Spleen (tissue), 11 donors: ENCODE results near the gene NPHP3. TPM values are rescaled to one million over a fixed set of nuclear protein-coding genes. Genes with fewer than 3 reads are reported as not detected.

Experiments used
- DNase-seq: peaks from one replicate; pipeline ENCODE4 v3.0.0-alpha.2; 2020
- H3K27ac ChIP-seq, 8 donors: fragments of 200-600 bp; sonication (generic) in 7 of 8; 1 replicate in 4 of 8; 2 replicates in 4 of 8; pipeline versions ENCODE4 v1.5.0 to v1.8.0; 2016 to 2021; ENCODE audit warnings: inconsistent platforms in 4 of 8, mild to moderate bottlenecking in 4 of 8, moderate library complexity in 1 of 8
- H3K27me3 ChIP-seq, 7 donors: fragments of 200-600 bp; sonication (generic) in 6 of 7; replicated peaks in 1 of 7; 1 replicate in 4 of 7; 2 replicates in 3 of 7; pipeline versions ENCODE4 v1.5.0 to v1.8.0; 2016 to 2021; ENCODE audit warnings: inconsistent platforms in 3 of 7, mild to moderate bottlenecking in 1 of 7
- H3K36me3 ChIP-seq, 6 donors: fragments of 200-600 bp; sonication (generic) in 5 of 6; 1 replicate in 4 of 6; 2 replicates in 2 of 6; pipeline versions ENCODE4 v1.5.0 to v1.8.0; 2016 to 2021; ENCODE audit warnings: inconsistent platforms in 2 of 6
- H3K4me1 ChIP-seq, 6 donors: fragments of 200-600 bp; sonication (generic) in 5 of 6; 1 replicate in 3 of 6; 2 replicates in 3 of 6; pipeline versions ENCODE4 v1.5.0 to v1.8.0; 2016 to 2021; ENCODE audit warnings: inconsistent platforms in 3 of 6
- H3K4me3 ChIP-seq, 8 donors: fragments of 200-600 bp; sonication (generic) in 7 of 8; 1 replicate in 4 of 8; 2 replicates in 4 of 8; pipeline versions ENCODE4 v1.5.0 to v1.8.0; 2016 to 2021; ENCODE audit warnings: inconsistent platforms in 4 of 8, mild to moderate bottlenecking in 4 of 8, moderate library complexity in 2 of 8
- H3K9me3 ChIP-seq, 8 donors: fragments of 200-600 bp; sonication (generic) in 7 of 8; 1 replicate in 4 of 8; 2 replicates in 4 of 8; pipeline versions ENCODE4 v1.5.0 to v1.8.0; 2016 to 2021; ENCODE audit warnings: inconsistent platforms in 4 of 8
- POLR2A ChIP-seq, 3 donors: fragments of 450-650 bp; IDR thresholded peaks; one replicate each; pipeline ENCODE4 v1.5.1; 2017; ENCODE audit warnings: antibody characterized with exemption in 3 of 3, mild to moderate bottlenecking in 1 of 3
- POLR2AphosphoS5 ChIP-seq, 3 donors: sonication (generic); formaldehyde crosslinking; IDR thresholded peaks; one replicate each; pipeline ENCODE4 v1.5.1; 2017; ENCODE audit warnings: antibody characterized with exemption in 3 of 3
- WGBS, 5 donors: extraction: QIAGEN DNeasy Blood & Tissue Kit in 3 of 5; methylation state at CpG; one replicate each; pipeline versions ENCODE4 v1.1.5 to v1.1.7; 2013 to 2018; 5-methylcytosine and 5-hydroxymethylcytosine counted together
- intact Hi-C: fragments of 100-400 bp; cut with DNase I; formaldehyde crosslinking; loops from one replicate; pipeline ENCODE4 v1.15.0; 2023; ENCODE audit warnings: low total_unique reads
- polyA plus RNA-seq, 3 donors: library from polyadenylated mRNA; stranded (reverse); fragments of 200-250 nt; gene quantifications; one replicate each; pipeline ENCODE4 v1.2.1, GENCODE V29; 2013
- total RNA-seq, 7 donors: library from RNA; depleted of rRNA in 3 of 7; stranded (reverse); fragments of >200 nt in 3 of 7; fragmentation: NEBNext Ultra II Directional in 4 of 7; extraction: Animal tissue kit (Norgen Biotek cat#: 25700) in 4 of 7; gene quantifications; one replicate each; pipeline versions ENCODE4 v1.1.0 to v1.2.1, GENCODE V29; 2016 to 2021
- TF ChIP-seq, protein P1 (sequence below), 11 experiments: fragments of 200-600 bp in 7 of 11; fragments of 450-650 bp in 4 of 11; sonication (generic) in 4 of 11; IDR thresholded peaks in 8 of 11; conservative IDR thresholded peaks in 3 of 11; 1 replicate in 7 of 11; 2 replicates in 4 of 11; pipeline versions ENCODE4 v1.4.0 to v1.8.0; 2016 to 2021; ENCODE audit warnings: antibody characterized with exemption in 11 of 11, inconsistent platforms in 4 of 11, mild to moderate bottlenecking in 1 of 11
- donor health status: healthy with polysubstance abuse.
- donor health status: DM: no; HTN: no; CAD: no; lungs with moderate emphysema.
- donor health status: DM: no; HTN: no; CAD: no.
- donor health status: Bipolar disorder and iron deficiency.
- donor health status: healthy.
- donor health status: DM: no; HTN: no; CAD: no.
- donor health status: DM: yes; HTN: yes; CAD: no.

NPHP3 gene
- total and polyA plus RNA-seq, 10 donors = 4.6 to 66.7 (median 30.9) TPM

DNA sequence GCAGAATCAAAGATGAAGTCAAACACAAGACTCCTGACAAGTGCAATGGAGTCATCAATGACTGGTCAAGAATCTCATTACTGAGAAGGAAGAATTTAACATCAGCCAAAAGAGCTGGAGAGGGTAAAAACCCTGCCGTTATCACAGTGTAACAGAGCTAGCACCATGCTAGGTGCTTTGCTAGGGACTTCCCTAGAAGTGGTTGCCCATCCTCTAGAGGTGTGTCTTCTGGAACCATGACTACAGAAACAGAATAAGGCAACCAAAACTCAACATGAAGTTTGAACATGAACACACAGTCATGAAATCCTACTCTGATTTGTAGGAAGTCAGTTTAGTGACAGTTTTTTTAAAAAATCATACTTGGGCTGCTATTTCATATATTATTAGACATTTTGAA, 72.1 kb downstream of the NPHP3 start:
- no peaks in the 10 kb centered on the region for H3K9me3 ChIP-seq
- H3K4me3 ChIP-seq = no peak overlapping the region
- no peak for DNase-seq
- no peak overlapping the region for H3K27ac ChIP-seq
- no peaks in the 10 kb centered on the region for H3K27me3 ChIP-seq
- peaks cover 0 to 22% (median 9%) of the 10 kb centered on the region in 6 donors for H3K4me1 ChIP-seq
- no peak for TF ChIP-seq POLR2A (IDR thresholded peaks at IDR 0.05)
- TF ChIP-seq, protein P1, sequence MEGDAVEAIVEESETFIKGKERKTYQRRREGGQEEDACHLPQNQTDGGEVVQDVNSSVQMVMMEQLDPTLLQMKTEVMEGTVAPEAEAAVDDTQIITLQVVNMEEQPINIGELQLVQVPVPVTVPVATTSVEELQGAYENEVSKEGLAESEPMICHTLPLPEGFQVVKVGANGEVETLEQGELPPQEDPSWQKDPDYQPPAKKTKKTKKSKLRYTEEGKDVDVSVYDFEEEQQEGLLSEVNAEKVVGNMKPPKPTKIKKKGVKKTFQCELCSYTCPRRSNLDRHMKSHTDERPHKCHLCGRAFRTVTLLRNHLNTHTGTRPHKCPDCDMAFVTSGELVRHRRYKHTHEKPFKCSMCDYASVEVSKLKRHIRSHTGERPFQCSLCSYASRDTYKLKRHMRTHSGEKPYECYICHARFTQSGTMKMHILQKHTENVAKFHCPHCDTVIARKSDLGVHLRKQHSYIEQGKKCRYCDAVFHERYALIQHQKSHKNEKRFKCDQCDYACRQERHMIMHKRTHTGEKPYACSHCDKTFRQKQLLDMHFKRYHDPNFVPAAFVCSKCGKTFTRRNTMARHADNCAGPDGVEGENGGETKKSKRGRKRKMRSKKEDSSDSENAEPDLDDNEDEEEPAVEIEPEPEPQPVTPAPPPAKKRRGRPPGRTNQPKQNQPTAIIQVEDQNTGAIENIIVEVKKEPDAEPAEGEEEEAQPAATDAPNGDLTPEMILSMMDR (IDR thresholded peaks at IDR 0.05 in 8 of 11, conservative IDR thresholded peaks at IDR 0.05 in 3 of 11) = no peak
- no peak for TF ChIP-seq POLR2AphosphoS5 (IDR thresholded peaks at IDR 0.05)
- intact Hi-C loops = no loop called here
- WGBS, 5 donors = 0 to 93% (median 89%) methylated on average over 1 of the region's 1 CpG
- no peaks in the 10 kb centered on the region for H3K36me3 ChIP-seq

DNA sequence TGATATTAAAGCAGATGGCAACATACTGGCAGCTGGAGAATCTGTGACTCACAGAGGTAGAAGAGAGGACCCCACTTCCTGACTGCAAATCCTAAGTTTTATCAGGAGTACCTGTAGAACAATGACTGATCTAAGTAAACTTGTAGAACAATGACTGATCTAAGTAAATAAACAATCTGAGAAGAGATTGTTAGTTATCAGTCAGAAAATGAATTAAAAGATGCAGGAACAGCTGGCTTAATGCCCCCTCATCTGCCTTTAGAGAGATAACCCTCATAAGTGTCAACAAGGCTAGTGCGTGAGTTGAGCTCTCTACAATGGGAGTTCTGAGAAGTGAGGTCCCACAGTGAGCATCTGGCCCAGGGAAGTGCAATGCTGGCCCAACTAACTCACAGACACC, 77.2 kb downstream of the NPHP3 start:
- Histone ChIP-seq H3K36me3 (peaks cover 0 to 17% (median 5%) of the 10 kb centered on the region in 6 donors), H3K27me3 (no peaks in the 10 kb centered on the region), H3K27ac (no peak overlapping the region), H3K4me3 (no peak overlapping the region), H3K4me1 (peaks cover 0 to 12% (median 0%) of the 10 kb centered on the region in 6 donors), H3K9me3 (no peaks in the 10 kb centered on the region)
- intact Hi-C loops = loop anchor here (10.0 kb wide), 1 partner anchor 290 kb away; no protein-coding TSS in a partner anchor
- TF ChIP-seq POLR2A (IDR thresholded peaks at IDR 0.05) (no peak), POLR2AphosphoS5 (IDR thresholded peaks at IDR 0.05) (no peak)
- TF ChIP-seq, protein P1 (IDR thresholded peaks at IDR 0.05 in 8 of 11, conservative IDR thresholded peaks at IDR 0.05 in 3 of 11) = no peak
- WGBS, 5 donors = 86 to 94% (median 93%) methylated on average over 1 of the region's 1 CpG
- DNase-seq = no peak

DNA sequence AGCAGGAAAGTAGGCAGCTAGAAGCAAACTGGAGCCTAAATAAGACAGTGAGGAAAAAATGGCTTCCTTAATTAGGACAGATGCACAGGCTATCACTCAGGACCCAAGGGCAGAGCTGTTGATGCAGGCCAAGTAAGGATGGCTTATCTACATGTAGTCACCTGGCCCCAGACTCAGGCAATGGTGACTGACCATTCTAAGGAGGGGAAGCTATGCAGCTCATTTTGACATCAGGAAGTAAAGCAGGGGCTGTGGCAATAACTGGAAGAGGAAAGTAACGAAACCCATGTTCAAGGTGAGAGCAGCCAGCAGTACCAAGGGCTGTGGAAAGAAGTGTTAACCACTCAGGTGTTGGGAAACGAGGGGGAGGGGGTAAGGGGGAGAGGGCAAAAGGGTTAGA, 78.8 kb downstream of the NPHP3 start:
- 32 to 62% (median 60%) methylated on average over 2 of the region's 2 CpGs for WGBS, 5 donors
- TF ChIP-seq POLR2A (IDR thresholded peaks at IDR 0.05) (no peak), POLR2AphosphoS5 (IDR thresholded peaks at IDR 0.05) (no peak)
- Histone ChIP-seq H3K27ac (peak overlapping the region in 3 of 8 donors; percentile 38 to 44 (median 42)), H3K4me3 (no peak overlapping the region), H3K27me3 (no peaks in the 10 kb centered on the region), H3K4me1 (peaks cover 0 to 12% (median 0%) of the 10 kb centered on the region in 6 donors), H3K36me3 (peaks cover 0 to 34% (median 15%) of the 10 kb centered on the region in 6 donors), H3K9me3 (no peaks in the 10 kb centered on the region)
- no peak for DNase-seq
- intact Hi-C loops = loop anchor here (5.0 to 10.0 kb wide), 2 partner anchors 106 to 289 kb away; no protein-coding TSS in a partner anchor

DNA sequence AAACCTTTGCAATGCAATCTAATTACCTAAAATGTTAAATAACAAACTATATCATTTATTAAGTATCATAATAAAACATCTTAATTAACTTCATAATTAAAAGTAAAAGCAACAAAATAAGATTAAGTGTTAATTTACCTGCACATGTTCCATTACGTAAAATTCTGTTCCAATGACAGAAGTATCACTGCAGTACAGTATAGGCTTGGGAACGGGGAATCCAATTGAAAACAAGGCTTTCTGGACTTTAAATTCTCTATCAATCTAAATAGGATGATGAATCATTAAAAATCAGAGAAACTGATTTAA, 79.7 kb downstream of the NPHP3 start:
- no peaks in the 10 kb centered on the region for H3K27me3 ChIP-seq
- peaks cover 3 to 43% (median 20%) of the 10 kb centered on the region in 6 donors for H3K36me3 ChIP-seq
- H3K4me3 ChIP-seq = no peak overlapping the region
- H3K9me3 ChIP-seq = no peaks in the 10 kb centered on the region
- 65 to 81% (median 73%) methylated on average over 2 of the region's 2 CpGs for WGBS, 5 donors
- H3K4me1 ChIP-seq = peaks cover 0 to 12% (median 0%) of the 10 kb centered on the region in 6 donors
- H3K27ac ChIP-seq = no peak overlapping the region
- intact Hi-C loops = loop anchor here (5.0 to 10.0 kb wide), 2 partner anchors 105 to 288 kb away; no protein-coding TSS in a partner anchor
- no peak for DNase-seq
- TF ChIP-seq, protein P1 (IDR thresholded peaks at IDR 0.05 in 8 of 11, conservative IDR thresholded peaks at IDR 0.05 in 3 of 11) = peak in 4 of 11 experiments; percentile 5 to 47 (median 38)
- no peak for TF ChIP-seq POLR2AphosphoS5 (IDR thresholded peaks at IDR 0.05)
